HG02852 (cell line): ENCODE data around the gene RBM42.
A peak's percentile ranks its signal among the peaks of the same experiment; 100 is the strongest.

Experiments used
- ATAC-seq: cut with Tn5 transposase; IDR thresholded peaks from one replicate; pipeline ENCODE4 v1.9.1; 2021; ENCODE audit warnings: mild to moderate bottlenecking, moderate library complexity; ENCODE audit not compliant: unreplicated experiment

Gene RBM42

GRCh38 chr19:35619290-35619923 lies 9.4 kb upstream of the RBM42 start:
- ATAC-seq: no peak

- no peak for ATAC-seq
Measured at GRCh38 chr19:35620001-35620400, 8.8 kb upstream of the RBM42 start.

GRCh38 chr19:35621708-35622107 lies 7.1 kb upstream of the RBM42 start:
- no peak for ATAC-seq

DNA sequence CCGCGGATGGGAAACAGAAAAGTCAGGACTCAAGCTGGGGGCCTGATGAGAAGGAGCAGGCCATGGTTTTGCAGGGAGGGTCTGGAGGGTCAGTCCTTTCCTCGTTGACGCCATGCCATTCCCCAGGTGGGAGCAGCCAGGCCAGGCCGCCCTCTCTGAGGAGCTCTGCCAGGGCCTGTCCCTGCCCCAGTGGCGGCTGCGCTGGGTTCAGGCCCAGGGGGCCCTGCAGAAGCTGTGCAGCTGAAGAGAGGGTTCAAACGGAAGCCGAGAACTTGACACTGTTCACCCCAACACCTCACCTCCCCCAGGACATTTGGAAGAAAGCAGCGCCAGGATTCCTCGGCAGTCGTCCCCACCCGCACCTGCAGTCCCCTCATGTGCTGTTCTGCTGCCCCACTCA lies 6.1 kb upstream of the RBM42 start:
- no peak for ATAC-seq

- no peak for ATAC-seq
Measured at GRCh38 chr19:35623327-35624010, 5.4 kb upstream of the RBM42 start.

DNA sequence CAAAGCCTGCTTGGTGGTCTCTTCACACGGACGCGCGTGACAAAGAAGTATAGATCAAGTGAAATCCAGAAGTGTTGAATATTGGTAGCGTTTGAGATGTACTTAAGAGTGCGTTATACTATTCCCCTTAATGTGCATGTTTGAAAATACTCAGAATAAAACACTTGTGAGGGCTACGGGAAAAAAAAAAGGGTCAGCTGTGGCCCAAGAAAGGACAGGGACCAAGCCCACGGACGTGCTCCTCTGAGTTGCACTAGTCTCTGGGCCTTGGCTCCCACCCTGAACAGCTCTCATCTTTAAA lies 622 bp upstream of the RBM42 start:
- ATAC-seq: no peak

GRCh38 chr19:35629332-35629633 lies 447 bp downstream of the RBM42 start:
- no peak for ATAC-seq

GRCh38 chr19:35633727-35634440 lies 5.0 kb downstream of the RBM42 start:
- ATAC-seq: no peak

- ATAC-seq: no peak
Measured at GRCh38 chr19:35636651-35637050, 7.8 kb downstream of the RBM42 start.

- ATAC-seq: no peak
Measured at GRCh38 chr19:35637165-35637564, 8.3 kb downstream of the RBM42 start.

DNA sequence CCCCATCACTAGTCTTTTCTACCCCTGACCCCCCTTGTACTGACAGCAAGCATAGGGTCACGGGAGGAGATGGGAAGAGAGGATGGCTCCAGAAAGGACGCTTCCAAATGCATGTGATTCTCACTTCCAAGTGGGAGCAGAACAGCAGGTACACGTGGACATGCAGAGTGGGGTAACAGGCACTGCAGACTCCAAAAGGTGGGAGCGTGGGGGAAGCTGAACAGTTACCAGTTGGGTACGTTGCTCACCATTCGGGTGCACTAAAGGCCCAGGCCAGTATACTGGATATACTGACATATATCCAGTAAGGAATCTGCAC lies 10.4 kb downstream of the RBM42 start:
- ATAC-seq: no peak

GRCh38 chr19:35639863-35640262 lies 11.0 kb downstream of the RBM42 start:
- no peak for ATAC-seq

GRCh38 chr19:35641515-35642151 lies 12.8 kb downstream of the RBM42 start, which contains the start of gene ETV2:
ETV2 (plus strand) TSS chr19:35641745; CDS start chr19:35642461, 716 bp downstream.
- ATAC-seq: no peak

GRCh38 chr19:35642312-35642711 lies 13.5 kb downstream of the RBM42 start:
- no peak for ATAC-seq

DNA sequence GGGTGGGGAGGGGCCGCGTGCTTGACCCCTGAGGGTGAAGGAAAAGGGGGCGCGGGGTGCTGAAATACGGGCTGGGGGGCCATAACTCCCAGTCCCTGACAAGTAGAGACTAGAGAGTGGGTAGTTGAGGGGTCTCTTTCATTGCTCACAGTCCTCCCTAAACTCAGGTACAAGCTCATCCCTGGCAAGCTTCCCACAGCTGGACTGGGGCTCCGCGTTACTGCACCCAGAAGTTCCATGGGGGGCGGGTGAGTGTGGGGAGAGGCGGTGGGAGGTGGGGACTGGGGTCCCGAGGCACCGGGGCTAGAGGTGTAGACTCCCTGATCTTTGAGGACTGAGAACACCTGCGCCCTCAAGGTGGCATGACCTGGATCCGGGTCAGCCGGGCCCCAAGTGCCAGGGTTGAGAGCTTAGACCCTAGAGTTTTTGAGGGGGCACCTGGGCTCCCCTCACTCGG lies 14.0 kb downstream of the RBM42 start:
- ATAC-seq: no peak

- ATAC-seq: no peak
Measured at GRCh38 chr19:35643255-35644205, 14.7 kb downstream of the RBM42 start.

- peak; percentile 63 for ATAC-seq
Measured at GRCh38 chr19:35644206-35644986, 15.6 kb downstream of the RBM42 start.

DNA sequence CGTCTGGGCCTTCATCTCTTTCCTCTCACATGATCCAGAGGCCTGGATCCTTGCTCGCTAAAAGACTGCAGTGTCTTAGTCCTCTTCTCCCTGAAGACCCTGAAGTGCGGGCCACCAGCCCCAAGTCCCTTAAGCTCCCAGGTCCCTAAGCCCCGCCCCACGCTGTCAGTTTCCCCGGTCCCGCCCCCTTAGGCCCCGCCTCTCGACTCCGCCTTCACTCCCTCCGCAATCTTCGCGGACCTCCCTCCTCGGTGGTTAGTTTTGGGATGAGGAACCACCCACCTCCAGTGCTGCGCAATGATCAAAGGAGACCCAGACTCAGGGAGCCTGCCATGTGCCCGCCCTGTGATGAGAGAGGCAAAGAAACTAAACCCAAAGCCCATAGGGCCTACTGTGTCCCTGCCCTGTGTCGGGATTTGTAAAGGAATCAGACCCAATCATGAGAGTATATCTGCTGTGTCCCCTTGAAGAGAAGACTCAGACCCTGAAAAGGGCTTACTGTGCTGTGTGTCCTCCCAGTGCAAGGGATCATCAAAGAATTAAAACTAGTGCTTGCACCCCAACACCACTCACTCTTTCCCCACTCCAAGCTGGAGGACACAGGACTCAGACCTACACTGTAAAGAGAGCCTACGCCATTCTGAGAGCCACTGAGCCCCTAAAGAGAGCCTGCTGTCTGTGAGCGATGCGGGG lies 16.3 kb downstream of the RBM42 start:
- ATAC-seq: no peak

DNA sequence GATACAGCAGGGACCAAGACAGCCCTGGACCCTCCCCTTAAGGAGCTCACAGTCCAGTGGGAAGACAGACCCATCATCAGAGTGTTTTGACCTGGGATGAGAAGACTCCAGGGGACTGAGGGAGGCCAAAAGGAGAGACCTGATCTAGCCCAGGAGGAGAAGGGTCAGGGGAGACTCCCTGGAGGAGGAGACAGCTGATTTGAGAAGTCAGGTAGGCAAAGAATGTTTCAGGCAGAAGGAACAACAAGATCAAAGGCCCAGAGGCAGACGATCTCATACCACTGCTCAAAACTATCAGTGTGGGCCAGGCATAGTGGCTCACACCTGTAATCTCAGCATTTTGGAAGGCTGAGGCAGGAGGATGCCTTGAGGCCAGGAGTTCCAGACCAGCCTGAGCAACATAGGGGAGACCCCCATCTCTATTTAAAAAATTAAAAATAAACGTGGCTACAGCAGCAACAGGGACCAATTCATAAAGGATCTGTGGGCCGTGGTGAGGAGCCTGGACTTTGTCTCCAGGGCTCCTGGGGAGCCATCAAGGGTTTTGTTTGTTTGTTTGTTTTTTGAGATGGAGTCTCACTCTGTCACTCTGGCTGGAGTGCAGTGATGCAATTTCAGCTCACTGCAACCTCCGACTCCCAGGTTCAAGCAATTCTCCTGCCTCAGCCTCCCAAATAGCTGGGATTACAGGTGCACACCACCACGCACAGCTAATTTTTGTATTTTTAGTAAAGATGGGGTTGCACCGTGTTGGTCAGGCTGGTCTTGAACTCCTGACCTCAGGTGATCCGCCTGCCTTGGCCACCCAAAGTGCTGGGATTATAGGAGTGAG lies 17.1 kb downstream of the RBM42 start:
- ATAC-seq: no peak
